Caco-2 (cell line): Measurements from ENCODE around the gene SMAD7. TPM values are rescaled to one million over a fixed set of nuclear protein-coding genes. Genes with fewer than 3 reads are reported as not detected.

Experiments used
- BruUV-seq: library from RNA; stranded (reverse); fragments of 400-500 nt; replicated peaks from 2 replicates; lab custom pipeline; 2021; lab: Mats Ljungman, UMichigan
- CTCF ChIA-PET: fragments of 300-600 bp; sonication (Branson Sonifier 250); formaldehyde crosslinking; loops from one replicate; lab custom pipeline; 2022; ENCODE audit warnings: antibody characterized with exemption; lab: Charles Lee
- POLR2A ChIA-PET: fragments of 300-600 bp; sonication (Branson Sonifier 250); formaldehyde crosslinking; loops from one replicate; lab custom pipeline; 2022; ENCODE audit warnings: antibody characterized with exemption; lab: Charles Lee
- DNase-seq, 2 experiments: peaks; one replicate each; pipeline versions ENCODE4 v3.0.0 to v3.0.0-alpha.2; 2020 to 2022
- H3K27me3 ChIP-seq: replicated peaks from 2 replicates; pipeline ENCODE4 v1.6.0; 2011; ENCODE audit warnings: low read length; ENCODE audit not compliant: control insufficient read depth, insufficient read depth
- H3K36me3 ChIP-seq: 2 replicates; pipeline ENCODE4 v1.5.1; 2011; ENCODE audit warnings: low read length; ENCODE audit not compliant: control insufficient read depth, insufficient read depth
- H3K4me1 ChIP-seq: fragments of 250-450 bp; sonication (Bioruptor Pico); 2 replicates; pipeline ENCODE4 v1.5.1; 2020; ENCODE audit warnings: mild to moderate bottlenecking
- H3K4me3 ChIP-seq: 2 replicates; pipeline ENCODE4 v1.5.1; 2011; ENCODE audit warnings: low read depth, mild to moderate bottlenecking, control low read depth, low read length
- H3K9me3 ChIP-seq: fragments of 250-450 bp; sonication (Bioruptor Pico); 2 replicates; pipeline ENCODE4 v1.5.1; 2020; ENCODE audit warnings: mild to moderate bottlenecking, moderate library complexity
- H3K27ac Mint-ChIP-seq: one replicate; pipeline ENCODE4 v1.8.0; 2022; ENCODE audit warnings: mixed read lengths; ENCODE audit not compliant: unreplicated experiment
- H3K27me3 Mint-ChIP-seq: one replicate; pipeline ENCODE4 v1.8.0; 2022; ENCODE audit warnings: mixed read lengths; ENCODE audit not compliant: insufficient read depth, unreplicated experiment
- H3K36me3 Mint-ChIP-seq: one replicate; pipeline ENCODE4 v1.8.0; 2022; ENCODE audit warnings: mild to moderate bottlenecking, mixed read lengths; ENCODE audit not compliant: insufficient read depth, unreplicated experiment
- H3K4me1 Mint-ChIP-seq: one replicate; pipeline ENCODE4 v1.8.0; 2022; ENCODE audit warnings: low read depth, mixed read lengths; ENCODE audit not compliant: unreplicated experiment
- H3K4me3 Mint-ChIP-seq: one replicate; pipeline ENCODE4 v1.8.0; 2022; ENCODE audit warnings: mild to moderate bottlenecking, moderate library complexity, mixed read lengths; ENCODE audit not compliant: unreplicated experiment
- H3K9me3 Mint-ChIP-seq: one replicate; pipeline ENCODE4 v1.8.0; 2022; ENCODE audit warnings: mixed read lengths; ENCODE audit not compliant: unreplicated experiment
- intact Hi-C: fragments of 100-400 bp; cut with micrococcal nuclease; formaldehyde crosslinking; loops from one replicate; pipeline ENCODE4 v1.10.0; 2022; ENCODE audit not compliant: unreplicated experiment
- total RNA-seq: library from RNA; stranded (reverse); gene quantifications from 2 replicates; pipeline ENCODE4 v1.2.3, GENCODE V29; 2022
- TF ChIP-seq, protein P1 (sequence below), 2 experiments: fragments of 200-600 bp in 1 of 2; IDR thresholded peaks; 1 replicate in 1 of 2; 2 replicates in 1 of 2; pipeline versions ENCODE4 v1.5.1 to v1.8.0; 2011 to 2022; ENCODE audit warnings: antibody characterized with exemption in 1 of 2, control low read depth in 1 of 2, inconsistent platforms in 1 of 2, low read depth in 1 of 2, low read length in 1 of 2, mild to moderate bottlenecking in 1 of 2, moderate library complexity in 1 of 2; ENCODE audit not compliant: insufficient read depth in 1 of 2, severe bottlenecking in 1 of 2, unreplicated experiment in 1 of 2

The SMAD7 gene
- total RNA-seq, 1 experiment from 2014 or later: 9.3 TPM

DNA sequence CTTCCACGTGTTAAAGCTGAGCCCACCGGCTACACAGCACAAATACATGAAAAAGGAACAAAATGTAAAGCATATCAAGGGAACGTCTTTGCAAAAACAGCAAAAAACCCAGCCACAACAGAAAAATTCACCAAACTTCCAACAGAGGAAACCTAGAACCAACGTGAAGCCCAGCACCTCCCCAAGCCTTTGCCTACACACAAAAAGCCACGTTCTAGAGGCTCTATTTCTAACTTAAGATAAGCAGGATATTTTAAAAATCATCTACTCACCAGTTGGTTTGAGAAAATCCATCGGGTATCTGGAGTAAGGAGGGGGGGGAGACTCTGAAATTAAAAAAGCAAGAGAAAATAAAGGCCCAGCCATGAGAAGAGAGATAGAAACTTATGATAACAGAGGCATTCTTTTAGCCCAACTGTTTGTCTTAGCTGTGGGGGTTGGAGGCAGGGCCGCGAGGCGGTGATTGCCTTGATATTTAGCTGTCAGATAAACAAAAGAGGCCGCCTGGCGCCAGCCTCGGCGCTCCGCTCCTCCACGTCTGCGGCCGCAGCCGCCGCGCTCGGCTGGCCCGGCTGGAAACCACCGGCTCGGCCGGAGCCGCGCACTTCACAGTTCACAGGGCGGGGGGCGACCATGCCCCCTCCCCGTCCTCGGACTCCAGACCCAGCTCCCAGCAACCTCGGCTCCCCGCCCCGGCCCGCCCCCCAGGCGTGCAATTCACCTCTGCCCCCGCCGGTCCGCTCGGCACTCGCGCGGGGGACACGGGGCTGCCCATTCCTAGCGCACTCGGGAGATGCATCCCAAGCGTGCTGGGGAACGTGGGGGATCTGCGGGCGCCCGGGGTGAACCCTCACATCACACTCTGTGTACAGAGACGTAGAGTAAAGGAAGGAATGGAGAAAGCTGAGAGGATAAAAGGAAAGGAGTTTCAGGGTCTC is 2.4 kb downstream of the SMAD7 start:
- CTCF ChIA-PET: interaction anchor here (0.6 kb wide), 1 partner anchor 35 kb away, joined by 3 read pairs; no protein-coding TSS in a partner anchor
- intact Hi-C loops: loop anchor here (1.0 to 10.0 kb wide), 2 partner anchors 18 to 164 kb away; no protein-coding TSS in a partner anchor
- H3K9me3 Mint-ChIP-seq: no peaks in the 10 kb centered on the region
- H3K36me3 ChIP-seq: no peaks in the 10 kb centered on the region
- peak; percentile 60 to 68 for DNase-seq
- TF ChIP-seq, protein P1, sequence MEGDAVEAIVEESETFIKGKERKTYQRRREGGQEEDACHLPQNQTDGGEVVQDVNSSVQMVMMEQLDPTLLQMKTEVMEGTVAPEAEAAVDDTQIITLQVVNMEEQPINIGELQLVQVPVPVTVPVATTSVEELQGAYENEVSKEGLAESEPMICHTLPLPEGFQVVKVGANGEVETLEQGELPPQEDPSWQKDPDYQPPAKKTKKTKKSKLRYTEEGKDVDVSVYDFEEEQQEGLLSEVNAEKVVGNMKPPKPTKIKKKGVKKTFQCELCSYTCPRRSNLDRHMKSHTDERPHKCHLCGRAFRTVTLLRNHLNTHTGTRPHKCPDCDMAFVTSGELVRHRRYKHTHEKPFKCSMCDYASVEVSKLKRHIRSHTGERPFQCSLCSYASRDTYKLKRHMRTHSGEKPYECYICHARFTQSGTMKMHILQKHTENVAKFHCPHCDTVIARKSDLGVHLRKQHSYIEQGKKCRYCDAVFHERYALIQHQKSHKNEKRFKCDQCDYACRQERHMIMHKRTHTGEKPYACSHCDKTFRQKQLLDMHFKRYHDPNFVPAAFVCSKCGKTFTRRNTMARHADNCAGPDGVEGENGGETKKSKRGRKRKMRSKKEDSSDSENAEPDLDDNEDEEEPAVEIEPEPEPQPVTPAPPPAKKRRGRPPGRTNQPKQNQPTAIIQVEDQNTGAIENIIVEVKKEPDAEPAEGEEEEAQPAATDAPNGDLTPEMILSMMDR (IDR thresholded peaks at IDR 0.05; ENCODE audit: insufficient read depth in 1 of 2, low read depth in 1 of 2, low read length in 1 of 2, severe bottlenecking in 1 of 2, unreplicated experiment in 1 of 2): no peak
- POLR2A ChIA-PET: no interaction called here
- H3K27me3 ChIP-seq: no peaks in the 10 kb centered on the region
- peak overlapping the region; percentile 85 for H3K27ac Mint-ChIP-seq
- peaks cover 20% of the 10 kb centered on the region for H3K36me3 Mint-ChIP-seq
- H3K4me1 ChIP-seq: peaks cover 29% of the 10 kb centered on the region
- H3K4me3 Mint-ChIP-seq: peak overlapping the region; percentile 82
- H3K4me3 ChIP-seq: peak overlapping the region; percentile 71
- H3K4me1 Mint-ChIP-seq: peaks cover 13% of the 10 kb centered on the region
- no peaks in the 10 kb centered on the region for H3K9me3 ChIP-seq
- BruUV-seq: TSS peak; percentile 11
- H3K27me3 Mint-ChIP-seq: no peaks in the 10 kb centered on the region

DNA sequence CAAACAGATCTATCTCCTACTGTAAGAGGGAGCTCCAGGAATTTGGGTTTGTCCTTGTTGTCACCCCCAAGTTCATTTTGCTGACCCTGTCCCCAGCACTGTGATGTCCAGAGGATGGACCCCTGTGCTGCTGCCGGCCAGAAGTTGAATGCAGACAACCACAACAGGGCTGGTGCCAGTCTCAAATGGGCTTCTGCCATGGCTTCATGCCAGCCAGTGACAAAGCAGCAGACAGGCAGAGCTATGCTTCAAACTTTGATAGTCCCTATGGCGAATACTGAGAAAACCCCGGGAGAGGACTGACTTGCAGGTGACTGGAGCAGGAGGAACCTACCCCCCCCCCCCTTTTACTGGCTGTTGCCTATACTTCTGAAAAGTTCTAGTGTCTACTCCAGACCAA is 3.2 kb downstream of the SMAD7 start:
- intact Hi-C loops: loop anchor here (10.0 kb wide), 1 partner anchor 163 kb away; no protein-coding TSS in a partner anchor
- Mint-ChIP-seq H3K4me1 (peaks cover 18% of the 10 kb centered on the region), H3K36me3 (peaks cover 25% of the 10 kb centered on the region), H3K4me3 (peak overlapping the region; percentile 82), H3K27me3 (no peaks in the 10 kb centered on the region), H3K9me3 (no peaks in the 10 kb centered on the region), H3K27ac (peak overlapping the region; percentile 85)
- peaks cover 38% of the 10 kb centered on the region for H3K4me1 ChIP-seq
- TF ChIP-seq, protein P1 (IDR thresholded peaks at IDR 0.05; ENCODE audit: insufficient read depth in 1 of 2, low read depth in 1 of 2, low read length in 1 of 2, severe bottlenecking in 1 of 2, unreplicated experiment in 1 of 2): no peak
- ChIA-PET POLR2A (interaction anchor here (1.1 kb wide), 1 partner anchor 18 kb away, joined by 3 read pairs; no protein-coding TSS in a partner anchor), CTCF (no interaction called here)
- no peak for DNase-seq
- no peaks in the 10 kb centered on the region for H3K9me3 ChIP-seq
- H3K4me3 ChIP-seq: peak overlapping the region; percentile 71; the same call in 1 of the 2 replicates
- no TSS peak for BruUV-seq
- H3K27me3 ChIP-seq: no peaks in the 10 kb centered on the region
- no peaks in the 10 kb centered on the region for H3K36me3 ChIP-seq

DNA sequence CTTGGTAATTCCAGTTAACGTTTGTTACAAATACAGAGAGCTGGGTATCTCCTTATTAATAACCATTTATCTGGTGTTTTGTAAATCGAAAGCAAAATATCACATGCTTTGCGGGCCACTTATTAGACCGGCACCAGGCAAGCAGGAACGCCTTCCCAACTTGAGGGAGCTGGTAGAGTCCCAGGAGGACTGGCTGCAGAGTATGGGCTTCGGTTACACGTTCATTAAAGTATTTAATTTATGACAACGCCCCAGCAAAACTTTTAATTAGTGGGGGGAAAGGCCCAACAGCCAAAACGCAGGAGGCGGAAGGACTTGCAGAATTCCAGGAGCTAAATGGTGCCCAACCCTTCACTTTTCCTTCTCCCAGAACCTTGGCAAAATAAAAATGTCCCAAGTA is 3.7 kb downstream of the SMAD7 start:
- no peak for DNase-seq
- intact Hi-C loops: loop anchor here (10.0 kb wide), 1 partner anchor 162 kb away; no protein-coding TSS in a partner anchor
- Mint-ChIP-seq H3K27me3 (no peaks in the 10 kb centered on the region), H3K36me3 (peaks cover 23% of the 10 kb centered on the region), H3K27ac (no peak overlapping the region), H3K4me1 (peaks cover 18% of the 10 kb centered on the region), H3K9me3 (no peaks in the 10 kb centered on the region), H3K4me3 (peak overlapping the region; percentile 82)
- ChIA-PET CTCF (no interaction called here), POLR2A (interaction anchor here (1.1 kb wide), 1 partner anchor 17 kb away, joined by 3 read pairs; no protein-coding TSS in a partner anchor)
- Histone ChIP-seq H3K36me3 (no peaks in the 10 kb centered on the region), H3K4me3 (no peak overlapping the region), H3K9me3 (no peaks in the 10 kb centered on the region), H3K27me3 (no peaks in the 10 kb centered on the region), H3K4me1 (peaks cover 42% of the 10 kb centered on the region)
- TF ChIP-seq, protein P1 (IDR thresholded peaks at IDR 0.05; ENCODE audit: insufficient read depth in 1 of 2, low read depth in 1 of 2, low read length in 1 of 2, severe bottlenecking in 1 of 2, unreplicated experiment in 1 of 2): no peak
- BruUV-seq: no TSS peak
